Mesothelial cell of epicardium (in vitro differentiated cells): ENCODE data around the gene MYO15A. TPM values are rescaled to one million over a fixed set of nuclear protein-coding genes. Genes with fewer than 3 reads are reported as not detected.

ENCODE experiments used
- DNase-seq, 2 experiments: peaks; one replicate each; pipeline ENCODE4 v3.0.0; 2021; ENCODE audit warnings: low spot score in 2 of 2; ENCODE audit not compliant: unreplicated experiment in 2 of 2
- H3K27ac Mint-ChIP-seq: 2 replicates; pipeline ENCODE4 v1.8.0; 2021; ENCODE audit warnings: mixed read lengths
- H3K27me3 Mint-ChIP-seq: 2 replicates; pipeline ENCODE4 v1.8.0; 2021; ENCODE audit warnings: low read depth, mixed read lengths
- H3K36me3 Mint-ChIP-seq: 2 replicates; pipeline ENCODE4 v1.8.0; 2021; ENCODE audit warnings: mixed read lengths
- H3K4me1 Mint-ChIP-seq: 2 replicates; pipeline ENCODE4 v1.8.0; 2021; ENCODE audit warnings: mixed read lengths
- H3K4me3 Mint-ChIP-seq: 2 replicates; pipeline ENCODE4 v1.8.0; 2021; ENCODE audit warnings: mild to moderate bottlenecking, moderate library complexity, mixed read lengths
- H3K9me3 Mint-ChIP-seq: 2 replicates; pipeline ENCODE4 v1.8.0; 2021; ENCODE audit warnings: mixed read lengths
- CTCF ChIP-seq: fragments of 200-600 bp; sonication (generic); IDR thresholded peaks from one replicate; pipeline ENCODE4 v1.5.0; 2021; ENCODE audit warnings: antibody characterized with exemption; ENCODE audit not compliant: unreplicated experiment
- total RNA-seq: library from RNA; stranded (reverse); gene quantifications from 3 replicates; pipeline ENCODE4 v1.2.1, GENCODE V29; 2021

The MYO15A gene
- total RNA-seq, 1 donor from 2014 or later = 6.3 TPM

DNA sequence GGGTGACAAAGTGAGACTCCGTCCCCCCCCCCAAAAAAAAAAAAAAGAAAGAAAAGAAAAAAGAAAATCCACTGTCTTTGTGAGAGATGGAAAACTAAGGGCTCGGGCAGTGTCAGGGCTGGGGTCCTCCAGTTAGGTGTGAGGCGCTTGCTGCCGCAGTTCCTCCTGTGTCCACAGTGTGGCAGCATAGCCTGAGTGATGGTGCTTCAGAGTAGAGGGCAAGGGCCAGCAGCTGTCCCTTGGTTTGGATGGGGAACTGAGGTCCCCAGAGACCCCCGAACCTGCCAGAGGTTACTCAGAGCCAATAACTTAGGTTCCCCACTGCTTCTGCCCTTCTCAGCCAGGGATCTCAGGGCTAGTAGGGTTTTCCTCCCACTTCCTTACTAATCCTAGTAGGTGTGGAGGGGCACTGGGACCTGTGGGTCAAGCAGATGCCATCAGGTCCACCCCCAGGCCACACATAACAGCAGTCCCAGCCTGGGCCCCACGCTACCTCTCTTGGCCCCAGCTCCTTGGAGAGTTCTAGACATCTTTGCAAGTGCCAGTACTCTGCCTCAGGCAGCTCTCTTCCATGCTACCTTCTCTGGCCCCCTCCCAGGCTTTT, 109.0 kb downstream of the MYO15A start:
- Mint-ChIP-seq H3K4me1 (peaks cover 6% of the 10 kb centered on the region), H3K4me3 (no peak overlapping the region), H3K27me3 (no peaks in the 10 kb centered on the region), H3K9me3 (no peaks in the 10 kb centered on the region), H3K27ac (no peak overlapping the region), H3K36me3 (no peaks in the 10 kb centered on the region)
- peak; percentile 49 to 79 for DNase-seq
- peak; percentile 71 for TF ChIP-seq CTCF

- H3K27me3 Mint-ChIP-seq = no peaks in the 10 kb centered on the region
- H3K27ac Mint-ChIP-seq = peak overlapping the region; percentile 21
- no peak for TF ChIP-seq CTCF
- H3K9me3 Mint-ChIP-seq = no peaks in the 10 kb centered on the region
- no peaks in the 10 kb centered on the region for H3K36me3 Mint-ChIP-seq
- peaks cover 6% of the 10 kb centered on the region for H3K4me1 Mint-ChIP-seq
- DNase-seq = no peak
- no peak overlapping the region for H3K4me3 Mint-ChIP-seq
Measured at GRCh38 chr17:18218756-18219415, 110.3 kb downstream of the MYO15A start.

DNA sequence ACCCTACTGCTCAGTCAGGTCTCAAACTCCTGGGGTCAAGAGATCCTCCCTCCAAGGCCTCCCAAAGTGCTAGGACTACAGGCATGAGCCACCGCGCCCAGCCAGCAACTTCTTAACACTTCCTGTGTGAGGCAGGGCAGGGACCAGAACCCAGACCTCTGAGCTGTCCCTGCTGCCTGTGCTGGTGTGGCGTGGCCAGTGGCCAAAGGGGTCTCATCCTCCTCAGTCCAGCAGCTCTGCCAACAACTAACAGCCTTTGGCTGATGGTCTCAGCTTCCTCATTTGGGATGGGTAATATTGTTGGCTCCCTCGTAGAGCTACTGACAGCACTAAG, 115.5 kb downstream of the MYO15A start:
- Mint-ChIP-seq H3K4me3 (no peak overlapping the region), H3K27ac (peak overlapping the region; percentile 97), H3K27me3 (no peaks in the 10 kb centered on the region), H3K4me1 (peaks cover 25% of the 10 kb centered on the region), H3K36me3 (no peaks in the 10 kb centered on the region), H3K9me3 (no peaks in the 10 kb centered on the region)
- no peak for DNase-seq
- no peak for TF ChIP-seq CTCF

GRCh38 chr17:18224387-18225120, 116.0 kb downstream of the MYO15A start:
- no peak for TF ChIP-seq CTCF
- DNase-seq = no peak
- Mint-ChIP-seq H3K4me3 (peak overlapping the region; percentile 78), H3K4me1 (peaks cover 23% of the 10 kb centered on the region), H3K27me3 (no peaks in the 10 kb centered on the region), H3K27ac (peak overlapping the region; percentile 97), H3K9me3 (no peaks in the 10 kb centered on the region), H3K36me3 (no peaks in the 10 kb centered on the region)

DNA sequence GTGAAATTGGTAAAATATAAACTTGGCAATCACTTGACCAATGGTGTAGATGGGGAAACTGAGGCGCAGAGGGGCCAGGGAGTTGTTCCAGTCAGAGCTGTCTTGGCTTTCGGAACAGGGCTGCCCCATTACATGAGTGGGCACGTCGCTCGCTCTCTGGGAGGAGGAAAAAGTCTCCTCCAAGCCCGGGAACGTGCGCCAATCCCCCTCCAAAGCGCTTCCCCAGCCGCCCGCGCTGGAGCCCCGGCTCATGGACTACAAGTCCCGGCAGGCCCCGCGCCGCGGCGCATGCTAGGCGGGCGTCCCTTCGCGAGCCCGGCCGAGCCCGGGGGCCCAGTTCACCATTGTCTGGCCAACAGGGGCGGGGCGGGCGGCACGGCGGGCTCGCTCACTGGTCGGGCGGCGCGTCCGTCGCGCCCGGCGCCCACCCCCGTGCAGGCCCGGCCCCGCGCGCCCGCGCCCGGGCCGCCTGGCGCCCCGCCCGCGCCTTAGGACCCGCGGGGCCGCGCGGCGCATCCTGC, 116.6 kb downstream of the MYO15A start, which contains the start of gene LLGL1:
Gene LLGL1 (plus strand): TSS at position 515 of the 521 bp plus-strand sequence. CDS start 48 bp downstream, outside the sequence.
- DNase-seq = peak; percentile 98 to 99
- no peaks in the 10 kb centered on the region for H3K36me3 Mint-ChIP-seq
- peaks cover 23% of the 10 kb centered on the region for H3K4me1 Mint-ChIP-seq
- H3K4me3 Mint-ChIP-seq = peak within 1 kb of the TSS; percentile 86
- no peak for TF ChIP-seq CTCF
- peak within 1 kb of the TSS; percentile 97 for H3K27ac Mint-ChIP-seq
- no peaks in the 10 kb centered on the region for H3K27me3 Mint-ChIP-seq
- no peaks in the 10 kb centered on the region for H3K9me3 Mint-ChIP-seq
